Small intestine (tissue), 7 donors: ENCODE measurements around the gene PRKCE. TPM values are rescaled to one million over a fixed set of nuclear protein-coding genes. Genes with fewer than 3 reads are reported as not detected.

Source experiments
- DNase-seq, 2 donors: peaks; one replicate each; pipeline versions ENCODE4 v3.0.0 to v3.0.0-alpha.2; 2013
- FAIRE-seq: peaks from 2 replicates; lab custom pipeline; 2012; peaks lifted over from hg19 to GRCh38; lab: Jason Lieb, UNC
- H3K27ac ChIP-seq, 3 donors: one replicate each; pipeline ENCODE4 v1.5.1; 2013; ENCODE audit warnings: low read length in 2 of 3, mild to moderate bottlenecking in 2 of 3, control low read depth in 1 of 3, inconsistent platforms in 1 of 3, low read depth in 1 of 3, moderate library complexity in 1 of 3
- H3K27me3 ChIP-seq, 3 donors: one replicate each; pipeline ENCODE4 v1.6.1; 2013; ENCODE audit warnings: low read length in 3 of 3, inconsistent platforms in 1 of 3; ENCODE audit not compliant: control insufficient read depth in 3 of 3, insufficient read depth in 3 of 3
- H3K36me3 ChIP-seq, 3 donors: one replicate each; pipeline ENCODE4 v1.6.1; 2013; ENCODE audit warnings: low read length in 3 of 3, inconsistent platforms in 1 of 3, low read depth in 1 of 3, mild to moderate bottlenecking in 1 of 3, moderate library complexity in 1 of 3; ENCODE audit not compliant: control insufficient read depth in 3 of 3, insufficient read depth in 2 of 3
- H3K4me1 ChIP-seq, 3 donors: one replicate each; pipeline ENCODE4 v1.6.1; 2013; ENCODE audit warnings: low read length in 2 of 3, inconsistent platforms in 1 of 3, low read depth in 1 of 3, mild to moderate bottlenecking in 1 of 3, moderate library complexity in 1 of 3; ENCODE audit not compliant: control insufficient read depth in 3 of 3, insufficient read depth in 2 of 3
- H3K4me3 ChIP-seq, 3 donors: one replicate each; pipeline ENCODE4 v1.5.1; 2013; ENCODE audit warnings: low read length in 3 of 3, control low read depth in 1 of 3, inconsistent platforms in 1 of 3, low read depth in 1 of 3, mild to moderate bottlenecking in 1 of 3, moderate library complexity in 1 of 3
- H3K9me3 ChIP-seq, 2 donors: one replicate each; pipeline ENCODE4 v1.6.1; 2013; ENCODE audit warnings: low read depth in 1 of 2, low read length in 1 of 2; ENCODE audit not compliant: control insufficient read depth in 2 of 2, insufficient read depth in 1 of 2
- WGBS, 3 donors: extraction: QIAGEN DNeasy Blood & Tissue Kit; methylation state at CpG; one replicate each; pipeline ENCODE4 v1.1.7; 2013; 5-methylcytosine and 5-hydroxymethylcytosine counted together
- polyA plus RNA-seq, 4 donors: library from polyadenylated mRNA; stranded (reverse) in 3 of 4; unstranded in 1 of 4; fragments of 200-250 nt in 3 of 4; fragments of 120-200 nt in 1 of 4; gene quantifications; one replicate each; pipeline versions ENCODE4 v1.2.1 to v1.2.3, GENCODE V29; 2013
- donor health status: healthy with polysubstance abuse.
- donor health status: control.
- donor health status: control.
- donor health status: Bipolar disorder and iron deficiency.
- donor health status: healthy.

The PRKCE gene
- polyA plus RNA-seq, 4 donors = 2.2 to 7.1 (median 5.4) TPM

DNA sequence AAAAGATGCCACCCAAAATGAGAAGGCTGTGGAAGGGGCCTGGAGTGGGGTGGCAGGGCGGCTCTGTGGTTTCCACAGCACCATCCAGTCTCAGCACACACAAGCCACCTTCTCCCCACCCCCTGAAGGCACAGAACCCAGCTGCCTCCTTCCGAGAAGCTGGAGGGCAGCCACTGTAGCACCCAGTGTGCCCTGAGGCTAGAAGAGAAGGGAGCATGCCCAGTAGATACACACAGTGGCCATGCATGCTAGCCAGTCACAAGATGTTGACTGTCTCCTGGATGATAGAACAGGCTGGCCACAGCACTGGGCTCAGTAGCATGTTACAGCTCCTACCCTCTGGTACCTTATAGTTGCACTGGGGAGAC lies 496.9 kb downstream of the PRKCE start:
- H3K9me3 ChIP-seq = no peaks in the 10 kb centered on the region
- DNase-seq = no peak
- no peak overlapping the region for H3K4me3 ChIP-seq
- H3K36me3 ChIP-seq = peaks cover 0 to 21% (median 2%) of the 10 kb centered on the region in 3 donors
- H3K4me1 ChIP-seq = peaks cover 0 to 4% (median 0%) of the 10 kb centered on the region in 3 donors
- WGBS, 3 donors = 92 to 100% (median 94%) methylated on average over 2 of the region's 2 CpGs
- FAIRE-seq = no peak
- H3K27me3 ChIP-seq = no peaks in the 10 kb centered on the region
- no peak overlapping the region for H3K27ac ChIP-seq

DNA sequence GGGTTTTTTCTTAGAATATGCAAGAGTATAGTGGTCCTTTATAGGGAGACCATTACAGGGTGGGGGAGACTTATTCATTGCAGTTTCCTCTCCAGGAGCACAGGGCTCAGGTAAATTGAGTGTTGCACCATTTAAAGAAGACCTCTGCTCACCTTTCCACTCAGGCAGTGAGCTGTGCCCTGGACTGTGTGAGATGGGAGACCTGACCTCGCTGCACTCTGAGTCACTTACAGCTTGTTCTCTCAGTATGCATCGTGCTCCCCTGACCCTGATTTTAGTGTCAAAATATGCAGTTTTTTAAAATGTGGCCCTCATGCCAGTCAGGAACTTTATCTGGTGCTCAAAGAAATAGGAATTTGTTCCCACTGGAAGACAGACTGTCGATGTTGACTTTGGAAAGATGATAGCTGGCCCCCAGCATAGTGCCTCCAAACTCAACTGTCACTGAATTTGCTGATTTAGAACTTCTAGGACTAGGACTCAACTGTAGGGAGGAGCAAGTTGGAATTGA lies 499.0 kb downstream of the PRKCE start:
- Histone ChIP-seq H3K27ac (peak overlapping the region in 1 of 3 donors; percentile 39), H3K9me3 (no peaks in the 10 kb centered on the region), H3K4me3 (no peak overlapping the region), H3K36me3 (peaks cover 0 to 22% (median 2%) of the 10 kb centered on the region in 3 donors), H3K27me3 (no peaks in the 10 kb centered on the region), H3K4me1 (no peaks in the 10 kb centered on the region)
- DNase-seq (no peak), FAIRE-seq (no peak)
- 84 to 95% (median 90%) methylated on average over 3 of the region's 3 CpGs for WGBS, 3 donors

- Histone ChIP-seq H3K27me3 (no peaks in the 10 kb centered on the region), H3K9me3 (no peaks in the 10 kb centered on the region), H3K36me3 (peaks cover 0 to 29% (median 2%) of the 10 kb centered on the region in 3 donors), H3K4me3 (no peak overlapping the region), H3K27ac (peak overlapping the region in 1 of 3 donors; percentile 29), H3K4me1 (no peaks in the 10 kb centered on the region)
- no peak for DNase-seq
- 75 to 78% (median 75%) methylated on average over 4 of the region's 4 CpGs for WGBS, 3 donors
- no peak for FAIRE-seq
Observed at GRCh38 chr2:46151577-46151976, 500.1 kb downstream of the PRKCE start.

DNA sequence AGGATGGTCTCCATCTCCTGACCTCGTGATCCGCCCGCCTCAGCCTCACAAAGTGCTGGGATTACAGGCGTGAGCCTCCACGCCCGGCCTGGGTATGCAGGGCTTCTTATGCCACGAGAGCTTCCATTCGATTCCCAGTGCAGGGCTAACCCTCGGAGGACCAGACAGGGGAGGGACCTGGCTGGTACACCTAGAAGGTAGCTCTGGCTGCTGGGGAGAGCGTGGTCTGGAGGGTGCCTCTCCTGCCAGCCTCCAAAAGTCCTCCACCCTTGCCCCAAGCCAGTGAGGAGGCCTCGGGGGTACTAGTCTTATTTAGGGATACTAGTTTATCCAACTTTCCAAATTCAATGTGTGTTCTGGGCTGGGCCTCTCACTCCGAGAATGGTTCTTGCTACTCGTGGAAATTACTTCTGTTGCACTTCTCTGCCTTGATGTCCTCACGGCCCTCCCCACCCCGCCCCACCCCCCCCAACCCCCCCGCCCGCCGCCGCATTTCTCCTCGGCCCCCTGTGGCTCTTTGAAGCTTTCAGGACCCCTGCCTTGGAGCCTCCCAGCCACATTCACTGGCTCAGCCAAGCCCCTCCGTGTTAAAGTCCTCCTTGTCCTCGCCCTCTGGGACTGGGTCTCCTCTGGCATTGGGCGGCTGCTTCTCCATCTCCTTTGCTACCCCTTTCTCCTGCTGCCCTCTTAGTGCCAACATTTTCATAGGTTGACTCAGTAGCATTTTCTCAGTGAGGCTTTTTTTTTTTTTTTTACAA lies 502.7 kb downstream of the PRKCE start:
- DNase-seq (no peak), FAIRE-seq (no peak)
- Histone ChIP-seq H3K4me3 (no peak overlapping the region), H3K4me1 (no peaks in the 10 kb centered on the region), H3K27me3 (no peaks in the 10 kb centered on the region), H3K27ac (no peak overlapping the region), H3K36me3 (peaks cover 0 to 35% (median under 1%) of the 10 kb centered on the region in 3 donors), H3K9me3 (no peaks in the 10 kb centered on the region)
- WGBS, 3 donors = 82 to 92% (median 84%) methylated on average over 16 to 23 of the region's 23 CpGs

DNA sequence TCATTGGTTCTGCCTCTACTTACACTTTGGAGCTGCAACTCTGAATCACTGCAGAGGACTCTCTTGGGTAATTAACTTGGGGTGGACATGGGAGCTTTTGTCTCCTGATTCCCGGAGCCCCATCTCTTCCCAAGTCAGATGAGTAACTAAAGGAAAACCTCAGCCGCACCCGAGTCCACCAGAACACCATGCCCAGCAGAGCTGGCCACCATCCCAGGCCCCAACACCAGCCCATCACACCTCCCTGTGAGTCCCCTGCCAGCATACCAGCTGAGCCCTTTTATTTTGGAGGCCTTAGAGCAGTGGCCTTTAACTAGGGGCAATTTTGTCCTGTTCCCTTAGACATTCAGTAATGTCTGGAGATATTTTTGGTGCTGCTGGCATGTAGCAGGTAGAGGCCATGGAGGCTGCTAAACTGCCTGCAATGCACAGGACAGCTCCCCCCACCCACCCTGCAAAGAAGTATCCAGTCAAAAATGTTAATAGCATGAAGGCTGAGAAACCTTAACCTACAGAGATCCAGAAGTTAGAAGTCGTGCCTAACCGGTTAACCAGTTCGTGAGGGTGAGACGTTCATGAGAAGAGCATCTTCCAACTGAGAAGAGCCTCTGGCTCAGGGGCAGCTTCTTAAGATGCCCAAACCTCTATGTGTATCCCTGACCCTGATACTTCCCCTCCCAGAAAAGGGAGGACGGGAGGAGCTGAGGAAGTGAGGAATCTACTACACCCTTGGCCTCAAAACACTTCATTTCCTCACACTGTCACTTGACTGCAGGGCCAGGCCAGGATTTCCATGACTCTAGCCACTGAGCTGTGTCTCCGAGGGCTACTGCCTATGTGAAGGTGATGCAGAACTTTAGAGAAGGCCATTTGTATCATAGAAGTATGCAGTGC lies 505.8 kb downstream of the PRKCE start:
- WGBS, 3 donors = 83 to 95% (median 92%) methylated on average over 9 of the region's 9 CpGs
- H3K4me1 ChIP-seq = no peaks in the 10 kb centered on the region
- no peaks in the 10 kb centered on the region for H3K27me3 ChIP-seq
- H3K27ac ChIP-seq = no peak overlapping the region
- peaks cover 3 to 46% (median 3%) of the 10 kb centered on the region in 3 donors for H3K36me3 ChIP-seq
- DNase-seq (no peak), FAIRE-seq (no peak)
- no peak overlapping the region for H3K4me3 ChIP-seq
- H3K9me3 ChIP-seq = no peaks in the 10 kb centered on the region

GRCh38 chr2:46157966-46158310 lies 506.5 kb downstream of the PRKCE start:
- 92 to 100% (median 100%) methylated on average over 1 of the region's 1 CpG for WGBS, 3 donors
- no peaks in the 10 kb centered on the region for H3K4me1 ChIP-seq
- DNase-seq = no peak
- H3K4me3 ChIP-seq = no peak overlapping the region
- H3K36me3 ChIP-seq = peaks cover 3 to 44% (median 3%) of the 10 kb centered on the region in 3 donors
- no peak for FAIRE-seq
- H3K9me3 ChIP-seq = no peaks in the 10 kb centered on the region
- no peak overlapping the region for H3K27ac ChIP-seq
- H3K27me3 ChIP-seq = no peaks in the 10 kb centered on the region

DNA sequence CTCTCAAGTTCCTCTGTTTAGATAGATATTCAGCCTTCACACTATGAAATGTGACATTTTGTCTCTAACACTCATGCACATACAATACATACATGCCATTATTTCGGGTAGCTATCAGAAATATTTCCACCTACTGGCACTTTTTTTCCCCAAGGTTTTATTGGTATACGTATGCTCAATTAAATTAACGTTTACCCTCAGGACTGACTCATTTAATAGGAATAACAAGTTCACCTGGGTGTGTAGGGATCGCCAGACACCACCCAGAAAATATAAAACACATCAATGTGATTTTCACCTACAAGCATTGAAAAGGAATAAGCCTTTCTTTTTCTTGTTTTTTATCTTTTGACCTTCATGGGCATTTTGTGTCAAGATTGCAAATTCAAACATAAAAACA lies 507.2 kb downstream of the PRKCE start:
- Histone ChIP-seq H3K9me3 (no peaks in the 10 kb centered on the region), H3K4me3 (no peak overlapping the region), H3K27ac (no peak overlapping the region), H3K4me1 (no peaks in the 10 kb centered on the region), H3K36me3 (peaks cover 3 to 42% (median 3%) of the 10 kb centered on the region in 3 donors), H3K27me3 (no peaks in the 10 kb centered on the region)
- no peak for FAIRE-seq
- DNase-seq = no peak
- 65 to 83% (median 74%) methylated on average over 4 of the region's 4 CpGs for WGBS, 3 donors

- Histone ChIP-seq H3K27ac (no peak overlapping the region), H3K4me3 (no peak overlapping the region), H3K4me1 (peaks cover 0 to 15% (median 3%) of the 10 kb centered on the region in 3 donors), H3K27me3 (no peaks in the 10 kb centered on the region), H3K9me3 (no peaks in the 10 kb centered on the region), H3K36me3 (peaks cover 3 to 40% (median 3%) of the 10 kb centered on the region in 3 donors)
- no peak for FAIRE-seq
- DNase-seq = no peak
- WGBS, 3 donors = 75 to 83% (median 79%) methylated on average over 6 of the region's 6 CpGs
Observed at GRCh38 chr2:46160326-46160725, 508.9 kb downstream of the PRKCE start.
